GM23248 (cell line): Measurements from ENCODE around the gene PTDSS2. TPM values are rescaled to one million over a fixed set of nuclear protein-coding genes. Genes with fewer than 3 reads are reported as not detected.

ENCODE experiments used
- DNase-seq: peaks from one replicate; pipeline ENCODE4 v3.0.0-alpha.2; 2015
- H2AFZ ChIP-seq: fragments of 200-600 bp; sonication (generic); 2 replicates; pipeline ENCODE4 v1.6.1; 2016; ENCODE audit warnings: antibody characterized with exemption
- H3F3A ChIP-seq: fragments of 200-600 bp; sonication (generic); 2 replicates; pipeline ENCODE4 v1.6.1; 2016; ENCODE audit warnings: mild to moderate bottlenecking, antibody characterized with exemption, mixed run types; ENCODE audit not compliant: insufficient read depth
- H3K27ac ChIP-seq: fragments of 200-600 bp; sonication (generic); 2 replicates; pipeline ENCODE4 v1.5.1; 2016; ENCODE audit warnings: mild to moderate bottlenecking
- H3K27me3 ChIP-seq: fragments of 200-600 bp; sonication (generic); replicated peaks from 2 replicates; pipeline ENCODE4 v1.6.1; 2016; ENCODE audit warnings: mild to moderate bottlenecking; ENCODE audit not compliant: insufficient read depth
- H3K36me3 ChIP-seq: fragments of 200-600 bp; sonication (generic); 2 replicates; pipeline ENCODE4 v1.6.1; 2016; ENCODE audit warnings: low read depth, mild to moderate bottlenecking
- H3K4me1 ChIP-seq: fragments of 200-600 bp; sonication (generic); 2 replicates; pipeline ENCODE4 v1.6.1; 2016; ENCODE audit warnings: mild to moderate bottlenecking; ENCODE audit not compliant: insufficient read depth
- H3K4me2 ChIP-seq: fragments of 200-600 bp; sonication (generic); one replicate; pipeline ENCODE4 v1.6.1; 2016; ENCODE audit warnings: mild to moderate bottlenecking; ENCODE audit not compliant: unreplicated experiment
- H3K4me3 ChIP-seq: fragments of 200-600 bp; sonication (generic); 2 replicates; pipeline ENCODE4 v1.5.1; 2016; ENCODE audit warnings: mild to moderate bottlenecking
- H3K79me2 ChIP-seq: fragments of 200-600 bp; sonication (generic); 2 replicates; pipeline ENCODE4 v1.6.1; 2016; ENCODE audit warnings: mild to moderate bottlenecking; ENCODE audit not compliant: insufficient read depth
- H3K9ac ChIP-seq: fragments of 200-600 bp; sonication (generic); 2 replicates; pipeline ENCODE4 v1.6.1; 2016; ENCODE audit warnings: mild to moderate bottlenecking
- H3K9me2 ChIP-seq: fragments of 200-600 bp; sonication (generic); 2 replicates; pipeline ENCODE4 v1.6.1; 2016; ENCODE audit warnings: mixed run types, mild to moderate bottlenecking, moderate library complexity; ENCODE audit not compliant: insufficient read depth
- H3K9me3 ChIP-seq: fragments of 200-600 bp; sonication (generic); one replicate; pipeline ENCODE4 v1.6.1; 2017; ENCODE audit warnings: low read depth
- H4K20me1 ChIP-seq: fragments of 200-600 bp; sonication (generic); 2 replicates; pipeline ENCODE4 v1.6.0; 2016; ENCODE audit not compliant: insufficient read depth
- EZH2 ChIP-seq: fragments of 200-600 bp; sonication (generic); IDR thresholded peaks from 2 replicates; pipeline ENCODE4 v1.6.1; 2018; ENCODE audit warnings: antibody characterized with exemption, mild to moderate bottlenecking; ENCODE audit not compliant: insufficient read depth, poor library complexity, severe bottlenecking
- EZH2phosphoT487 ChIP-seq: fragments of 200-600 bp; sonication (generic); IDR thresholded peaks from 2 replicates; pipeline ENCODE4 v1.6.1; 2018; ENCODE audit warnings: antibody characterized with exemption, moderate library complexity, mild to moderate bottlenecking, low read depth; ENCODE audit not compliant: insufficient read depth
- WGBS, 2 experiments: methylation state at CpG; one replicate each; pipeline ENCODE4 v1.1.6; 2015 to 2017; ENCODE audit warnings: low lambda C conversion rate in 2 of 2, low coverage in 1 of 2; ENCODE audit errors: missing lambda C conversion rate in 2 of 2; 5-methylcytosine and 5-hydroxymethylcytosine counted together
- in situ Hi-C: fragments of 300-500 bp; cut with MboI; formaldehyde crosslinking; loops from 2 replicates; pipeline ENCODE4 v1.15.0; 2020
- polyA plus RNA-seq: library from polyadenylated mRNA; unstranded; fragments of >200 nt; fragmentation: Nextera tagmentation; extraction: Ambion mirVana; gene quantifications from 2 replicates; pipeline ENCODE4 v1.2.1, GENCODE V29; 2016
- total RNA-seq: library from RNA; depleted of rRNA; stranded (reverse); fragments of >200 nt; shearing (Covaris generic); gene quantifications from 2 replicates; pipeline ENCODE4 v1.2.3, GENCODE V29; 2014

The PTDSS2 gene
- total and polyA plus RNA-seq, 2 experiments from 2014 or later = 22.2 to 44.1 TPM

DNA sequence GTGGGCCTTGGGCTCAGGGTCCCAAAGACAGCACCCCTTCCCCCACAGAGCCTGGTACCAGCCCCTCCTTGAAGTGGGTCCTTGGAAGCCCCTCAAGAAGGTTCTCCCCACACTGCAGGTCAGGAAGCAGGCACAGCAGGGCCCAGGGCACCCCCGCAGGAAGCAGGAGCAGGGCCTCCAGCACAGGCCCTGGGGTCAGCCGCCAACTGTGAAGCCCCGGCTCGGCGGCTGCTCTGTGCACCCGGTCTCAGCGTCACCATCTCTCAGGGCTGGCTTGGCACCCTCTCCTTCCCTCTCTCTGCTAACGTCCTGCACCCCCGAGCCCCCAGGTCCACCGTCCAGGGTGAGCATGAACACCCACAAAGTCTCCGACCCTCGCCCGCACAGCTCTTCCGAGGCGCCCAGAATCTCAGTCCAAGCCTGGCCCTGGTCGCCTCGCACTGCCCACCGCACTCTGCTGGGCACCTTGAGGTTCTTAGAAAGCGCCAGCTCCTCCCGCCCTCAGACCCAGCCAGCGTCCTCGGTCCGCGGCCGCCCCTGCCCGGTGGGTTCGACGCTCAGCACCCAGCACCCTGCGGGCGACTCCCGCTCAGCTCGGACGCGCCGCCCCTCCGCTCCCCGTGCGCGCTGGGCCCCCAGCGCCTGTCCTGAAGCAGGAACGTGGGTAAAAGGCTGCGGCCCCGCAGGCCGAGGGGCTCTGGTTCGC is 33.9 kb upstream of the PTDSS2 start:
- H3K9me3 ChIP-seq = no peaks in the 10 kb centered on the region
- peak overlapping the region; percentile 72 for H2AFZ ChIP-seq
- H3K9me2 ChIP-seq = no peaks in the 10 kb centered on the region
- no peaks in the 10 kb centered on the region for H3K79me2 ChIP-seq
- no peak for DNase-seq
- H3K9ac ChIP-seq = no peak overlapping the region
- H3K27ac ChIP-seq = no peak overlapping the region
- H3K4me2 ChIP-seq = peak overlapping the region; percentile 66
- H4K20me1 ChIP-seq = no peaks in the 10 kb centered on the region
- H3K27me3 ChIP-seq = peaks cover 4% of the 10 kb centered on the region; the same call in 1 of the 2 replicates
- H3K4me3 ChIP-seq = peak overlapping the region; percentile 64
- peaks cover 4% of the 10 kb centered on the region; the same call in 1 of the 2 replicates for H3K4me1 ChIP-seq
- 15 to 24% methylated on average over 24 to 35 of the region's 45 CpGs for WGBS, 2 experiments
- in situ Hi-C loops = no loop called here
- TF ChIP-seq EZH2phosphoT487 = no peak
- TF ChIP-seq EZH2 = no peak
- no peaks in the 10 kb centered on the region for H3F3A ChIP-seq
- H3K36me3 ChIP-seq = no peaks in the 10 kb centered on the region

GRCh38 chr11:416757-417621 is 33.1 kb upstream of the PTDSS2 start:
- Histone ChIP-seq H3K9me2 (no peaks in the 10 kb centered on the region), H3K27ac (no peak overlapping the region), H3K9me3 (no peaks in the 10 kb centered on the region), H4K20me1 (no peaks in the 10 kb centered on the region), H3F3A (no peaks in the 10 kb centered on the region), H3K4me2 (peak overlapping the region; percentile 66), H3K4me1 (peaks cover 4% of the 10 kb centered on the region; the same call in 1 of the 2 replicates), H3K4me3 (peak overlapping the region; percentile 64), H3K27me3 (peaks cover 4% of the 10 kb centered on the region; the same call in 1 of the 2 replicates), H3K79me2 (no peaks in the 10 kb centered on the region), H2AFZ (peak overlapping the region; percentile 72), H3K36me3 (no peaks in the 10 kb centered on the region), H3K9ac (peak overlapping the region; percentile 28)
- TF ChIP-seq EZH2 = no peak
- no peak for TF ChIP-seq EZH2phosphoT487
- in situ Hi-C loops = no loop called here
- WGBS, 2 experiments = 4% methylated on average over 52 to 77 of the region's 97 CpGs
- DNase-seq = peak; percentile 65

- in situ Hi-C loops = no loop called here
Measured at GRCh38 chr11:417652-418342, 32.3 kb upstream of the PTDSS2 start.

More at GRCh38 chr11:417652-418342, 32.3 kb upstream of the PTDSS2 start:
- no peak overlapping the region for H3K9ac ChIP-seq
- H3K27me3 ChIP-seq = peaks cover 4% of the 10 kb centered on the region; the same call in 1 of the 2 replicates
- H3K4me3 ChIP-seq = no peak overlapping the region; the same call in 1 of the 2 replicates
- H3K4me2 ChIP-seq = no peak overlapping the region
- TF ChIP-seq EZH2 = no peak
- no peak for TF ChIP-seq EZH2phosphoT487
- H4K20me1 ChIP-seq = no peaks in the 10 kb centered on the region
- H3K79me2 ChIP-seq = no peaks in the 10 kb centered on the region
- no peaks in the 10 kb centered on the region for H3K9me2 ChIP-seq
- no peak overlapping the region for H2AFZ ChIP-seq
- DNase-seq = no peak
- H3K9me3 ChIP-seq = no peaks in the 10 kb centered on the region
- no peaks in the 10 kb centered on the region for H3K36me3 ChIP-seq
- WGBS, 2 experiments = 53 to 56% methylated on average over 19 of the region's 19 CpGs
- H3F3A ChIP-seq = no peaks in the 10 kb centered on the region
- H3K27ac ChIP-seq = no peak overlapping the region
- H3K4me1 ChIP-seq = peaks cover 4% of the 10 kb centered on the region; the same call in 1 of the 2 replicates
